ENCODE data around the gene ASPHD1. TPM values are rescaled to one million over a fixed set of nuclear protein-coding genes. Genes with fewer than 3 reads are reported as not detected.
"Not testable (repeated sequence)": the region's sequence is repeated elsewhere in the genome, so short reads cannot be mapped to it uniquely, and the experiment has no call there.

The ASPHD1 gene
- total RNA-seq, 2 experiments from 2014 or later, result not detected

DNA sequence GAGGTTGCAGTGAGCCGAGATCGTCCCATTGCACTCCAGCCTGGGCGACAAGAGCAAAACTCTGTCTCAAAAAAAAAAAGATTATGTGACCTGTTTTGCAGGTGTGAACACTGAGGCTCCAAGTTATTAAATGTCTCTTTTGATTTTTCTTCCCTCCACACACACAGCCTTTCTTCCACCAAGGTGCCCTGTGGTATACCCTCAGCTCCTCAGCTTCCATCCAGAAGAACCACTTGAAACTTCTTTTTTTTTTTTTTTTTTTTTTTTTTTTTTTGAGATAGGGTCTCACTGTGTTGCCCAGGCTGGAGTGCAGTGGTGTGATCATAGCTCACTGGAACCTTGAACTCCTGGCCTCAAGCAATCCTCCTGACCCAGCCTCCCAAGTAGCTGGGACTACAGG is 10.9 kb upstream of the ASPHD1 start:
- H3K27ac Mint-ChIP-seq; H3K27me3 Mint-ChIP-seq; POLR2A ChIA-PET; H3K9me3 Mint-ChIP-seq; H3K4me3 Mint-ChIP-seq; H3K4me1 Mint-ChIP-seq; DNase-seq; H3K36me3 Mint-ChIP-seq (ENCODE audit: low read depth): not testable (repeated sequence)
- CTCF ChIA-PET, result interaction anchor here (0.6 to 1.5 kb wide), 3 partner anchors 25 to 106 kb away, joined by 4 to 5 read pairs (median 4); partner anchors contain the start of gene HIRIP3

DNA sequence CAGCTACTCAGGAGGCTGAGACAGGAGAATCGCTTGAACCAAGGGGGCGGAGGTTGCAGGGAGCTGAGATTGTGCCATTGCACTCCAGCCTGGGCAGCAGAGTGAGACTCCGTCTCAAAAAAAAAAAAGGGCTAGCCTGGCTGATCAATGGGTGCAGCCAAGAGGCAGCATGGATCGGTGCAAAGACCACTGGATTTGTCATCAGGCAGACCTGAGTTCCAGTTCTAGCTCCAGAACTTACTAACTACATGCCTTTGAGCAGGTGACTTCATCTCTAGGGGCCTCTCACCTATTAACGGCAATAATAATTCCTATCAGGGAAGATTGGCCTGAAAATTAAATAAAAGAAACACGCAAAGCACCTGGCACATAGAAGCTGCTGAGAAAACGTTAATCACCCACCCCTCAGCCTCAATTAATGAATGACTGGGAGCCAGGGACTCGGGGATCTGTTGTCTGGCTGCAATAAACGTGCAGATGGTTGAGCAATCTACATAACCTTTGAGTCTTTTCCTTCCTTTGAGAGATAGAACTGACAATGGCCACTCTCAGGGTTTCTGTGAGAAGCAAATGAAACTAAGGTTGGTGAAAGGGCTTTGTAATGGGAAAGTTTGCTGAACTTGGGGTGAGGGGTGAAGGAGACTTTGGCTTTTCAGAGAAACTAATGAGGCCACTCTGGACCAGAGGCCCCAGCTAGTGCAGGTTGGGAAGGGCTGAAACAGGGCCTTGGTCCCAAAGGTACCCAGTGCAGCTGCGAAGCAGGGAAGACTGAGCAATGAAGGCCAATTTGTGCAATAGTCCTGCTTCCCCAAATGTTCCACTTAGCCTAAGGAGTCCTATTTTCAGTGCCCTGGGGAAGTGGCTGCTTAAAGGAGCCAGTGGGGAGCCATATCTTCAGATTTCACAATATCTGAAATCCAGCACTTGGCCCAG is 8.5 kb upstream of the ASPHD1 start:
- H3K27ac Mint-ChIP-seq, result no peak overlapping the region
- ChIA-PET CTCF (interaction anchor here (0.6 kb wide), 1 partner anchor 127 kb away, joined by 4 read pairs; no protein-coding TSS in a partner anchor), POLR2A (no interaction called here)
- H3K27me3 Mint-ChIP-seq, result peaks cover 8% of the 10 kb centered on the region
- H3K4me3 Mint-ChIP-seq, result no peak overlapping the region
- no peak for DNase-seq
- H3K36me3 Mint-ChIP-seq (ENCODE audit: low read depth), result no peaks in the 10 kb centered on the region
- H3K4me1 Mint-ChIP-seq, result no peaks in the 10 kb centered on the region
- H3K9me3 Mint-ChIP-seq, result no peaks in the 10 kb centered on the region

DNA sequence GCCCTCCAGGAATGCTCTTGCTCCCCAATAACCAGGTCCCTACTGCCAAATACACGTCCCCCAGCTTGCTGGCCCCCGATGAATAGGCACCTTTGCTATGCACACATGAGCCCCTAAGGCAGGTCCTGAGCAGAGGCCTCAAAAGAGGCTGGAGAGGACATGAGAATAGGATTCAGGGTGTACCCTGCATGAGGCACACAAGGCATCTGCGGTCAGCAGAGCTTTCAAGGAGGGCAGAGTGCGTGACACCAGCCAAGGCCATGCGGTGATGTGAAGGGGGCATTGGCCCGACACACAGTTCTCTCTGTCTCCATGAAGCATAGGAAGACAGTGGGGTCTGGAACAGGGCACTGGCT is 7.9 kb upstream of the ASPHD1 start:
- Mint-ChIP-seq H3K36me3 (ENCODE audit: low read depth) (no peaks in the 10 kb centered on the region), H3K4me3 (no peak overlapping the region), H3K4me1 (no peaks in the 10 kb centered on the region), H3K27ac (no peak overlapping the region), H3K9me3 (no peaks in the 10 kb centered on the region), H3K27me3 (peaks cover 11% of the 10 kb centered on the region)
- POLR2A ChIA-PET, result no interaction called here
- DNase-seq, result no peak
- CTCF ChIA-PET, result interaction anchor here (0.5 kb wide), 1 partner anchor 16 kb away, joined by 4 read pairs; no protein-coding TSS in a partner anchor

DNA sequence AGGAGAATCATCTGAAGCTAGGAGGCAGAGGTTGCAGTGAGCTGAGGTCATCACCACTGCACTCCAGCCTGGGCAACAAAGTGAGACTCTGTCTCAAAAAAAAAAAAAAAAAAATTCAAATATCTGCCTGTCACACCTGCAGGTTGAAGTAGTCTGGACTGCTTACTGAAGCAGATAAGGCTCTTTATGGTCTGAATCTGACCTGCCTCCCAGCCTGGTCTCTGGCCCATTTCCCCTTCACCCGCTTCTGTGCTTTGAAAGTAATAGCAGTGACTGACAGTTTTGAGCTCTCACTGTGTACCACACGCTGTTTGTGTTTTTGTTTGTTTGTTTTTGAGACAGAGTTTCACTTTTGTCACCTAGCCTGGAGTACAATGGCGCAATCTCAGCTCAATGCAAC is 6.7 kb upstream of the ASPHD1 start:
- Mint-ChIP-seq H3K4me3 (no peak overlapping the region), H3K4me1 (peaks cover 3% of the 10 kb centered on the region), H3K27ac (no peak overlapping the region), H3K27me3 (peaks cover 22% of the 10 kb centered on the region), H3K9me3 (no peaks in the 10 kb centered on the region), H3K36me3 (ENCODE audit: low read depth) (no peaks in the 10 kb centered on the region)
- CTCF ChIA-PET, result interaction anchor here (0.7 kb wide), 1 partner anchor 214 kb away, joined by 4 read pairs; no protein-coding TSS in a partner anchor
- POLR2A ChIA-PET, result no interaction called here
- no peak for DNase-seq

DNA sequence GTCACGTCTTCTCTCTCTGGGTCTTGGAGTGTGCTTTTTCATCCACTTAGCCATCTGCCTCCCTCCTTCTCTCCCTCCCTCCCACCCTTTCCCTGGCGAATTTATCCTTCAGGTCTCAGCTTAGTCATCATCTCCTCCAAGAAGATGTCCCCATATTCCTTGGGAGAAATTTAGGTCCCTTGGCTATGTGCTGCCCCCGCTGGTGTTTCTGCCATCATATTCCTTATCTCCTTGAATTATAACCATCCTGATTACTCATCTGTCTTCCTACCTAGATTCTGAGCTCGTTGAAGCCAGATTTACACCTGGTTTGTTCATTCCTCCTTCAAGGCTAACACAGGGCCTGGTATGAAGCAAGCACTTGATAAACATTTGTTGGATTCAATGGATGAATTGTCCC is 5.9 kb upstream of the ASPHD1 start:
- POLR2A ChIA-PET, result no interaction called here
- Mint-ChIP-seq H3K9me3 (no peaks in the 10 kb centered on the region), H3K27ac (no peak overlapping the region), H3K36me3 (ENCODE audit: low read depth) (no peaks in the 10 kb centered on the region), H3K4me1 (peaks cover 4% of the 10 kb centered on the region), H3K27me3 (peaks cover 28% of the 10 kb centered on the region), H3K4me3 (no peak overlapping the region)
- DNase-seq, result no peak
- CTCF ChIA-PET, result no interaction called here

DNA sequence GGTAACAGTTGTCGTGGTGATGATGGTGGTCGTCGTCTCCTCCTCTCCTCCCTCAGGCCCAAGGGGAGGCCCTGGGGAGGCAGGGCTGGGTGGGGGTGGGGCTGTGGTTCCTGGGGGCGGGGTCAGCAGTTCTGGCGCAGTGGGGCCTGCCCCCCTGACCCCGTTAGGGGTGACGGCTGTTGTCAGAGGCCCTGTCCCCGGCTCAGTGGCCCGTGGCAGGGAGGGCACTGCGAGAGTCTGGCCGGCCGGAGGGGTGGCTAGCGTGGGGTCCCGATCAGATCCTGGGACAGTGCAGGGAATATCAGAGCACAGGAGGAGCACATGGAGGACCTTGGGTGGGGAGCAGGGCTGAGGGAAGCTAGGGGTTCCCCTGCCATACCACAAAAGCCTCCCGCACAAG is 3.4 kb upstream of the ASPHD1 start:
- H3K36me3 Mint-ChIP-seq (ENCODE audit: low read depth), result no peaks in the 10 kb centered on the region
- H3K9me3 Mint-ChIP-seq, result no peaks in the 10 kb centered on the region
- DNase-seq, result no peak
- H3K27ac Mint-ChIP-seq, result no peak overlapping the region
- H3K27me3 Mint-ChIP-seq, result peaks cover 32% of the 10 kb centered on the region
- POLR2A ChIA-PET, result no interaction called here
- no peak overlapping the region for H3K4me3 Mint-ChIP-seq
- peaks cover 9% of the 10 kb centered on the region for H3K4me1 Mint-ChIP-seq
- CTCF ChIA-PET, result no interaction called here

DNA sequence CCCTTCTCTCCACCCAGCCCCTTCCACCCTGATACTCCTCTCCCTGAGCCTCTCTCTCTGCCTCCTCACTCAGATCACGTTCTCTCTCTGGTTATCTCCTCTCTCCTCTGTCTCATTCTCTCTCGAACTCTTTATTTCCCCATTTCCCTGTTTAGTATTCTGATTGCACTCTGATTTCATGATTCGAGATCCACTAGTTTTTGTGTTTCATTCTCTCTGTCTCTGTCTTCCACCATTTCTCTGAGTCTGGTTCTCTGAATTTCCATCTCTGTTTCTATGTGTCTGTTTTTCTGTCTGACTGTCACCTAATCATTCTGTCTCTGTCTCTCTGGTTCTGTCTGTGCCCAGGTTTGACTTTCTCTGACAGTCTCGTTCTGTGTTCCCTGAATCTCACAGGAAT is 3.0 kb upstream of the ASPHD1 start:
- H3K9me3 Mint-ChIP-seq, result no peaks in the 10 kb centered on the region
- no peak overlapping the region for H3K27ac Mint-ChIP-seq
- H3K27me3 Mint-ChIP-seq, result peaks cover 32% of the 10 kb centered on the region
- no peaks in the 10 kb centered on the region for H3K36me3 Mint-ChIP-seq (ENCODE audit: low read depth)
- ChIA-PET POLR2A (no interaction called here), CTCF (no interaction called here)
- H3K4me3 Mint-ChIP-seq, result no peak overlapping the region
- DNase-seq, result no peak
- H3K4me1 Mint-ChIP-seq, result peaks cover 9% of the 10 kb centered on the region

DNA sequence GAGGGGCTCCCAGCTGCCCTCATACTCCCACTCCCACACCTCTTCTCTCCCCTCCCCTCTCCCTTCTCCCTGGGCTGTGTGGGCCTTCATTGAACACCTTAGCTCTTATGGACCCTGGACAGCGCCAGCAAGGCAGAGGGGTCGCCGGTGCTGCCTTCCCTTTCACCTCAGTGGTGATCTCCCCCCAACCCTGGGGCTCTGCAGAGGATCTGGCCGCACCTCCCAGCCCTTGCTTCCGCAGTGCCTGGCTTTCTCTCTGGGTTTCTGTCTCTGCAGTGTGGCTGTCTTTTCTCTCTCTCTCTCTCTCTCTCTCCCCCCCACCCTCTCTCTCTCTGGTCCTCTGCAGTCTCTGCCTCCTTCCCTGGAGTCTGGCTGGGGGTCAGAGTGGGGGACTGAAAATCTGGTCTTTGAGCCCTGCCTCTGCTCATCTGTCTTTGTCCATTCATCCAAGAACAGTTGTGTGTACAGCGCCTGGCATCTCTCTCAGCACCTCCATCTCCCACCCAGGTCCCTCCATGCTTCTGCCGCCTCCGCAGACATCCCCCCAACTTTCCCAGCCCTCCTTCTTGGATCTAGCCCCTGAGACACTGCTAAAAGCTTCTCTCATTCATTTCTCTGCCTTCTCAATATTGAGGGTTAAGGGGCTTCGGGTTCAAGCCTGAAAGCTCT is 2.0 kb upstream of the ASPHD1 start:
- H3K4me1 Mint-ChIP-seq, result peaks cover 9% of the 10 kb centered on the region
- H3K4me3 Mint-ChIP-seq, result peak overlapping the region; percentile 22

DNA sequence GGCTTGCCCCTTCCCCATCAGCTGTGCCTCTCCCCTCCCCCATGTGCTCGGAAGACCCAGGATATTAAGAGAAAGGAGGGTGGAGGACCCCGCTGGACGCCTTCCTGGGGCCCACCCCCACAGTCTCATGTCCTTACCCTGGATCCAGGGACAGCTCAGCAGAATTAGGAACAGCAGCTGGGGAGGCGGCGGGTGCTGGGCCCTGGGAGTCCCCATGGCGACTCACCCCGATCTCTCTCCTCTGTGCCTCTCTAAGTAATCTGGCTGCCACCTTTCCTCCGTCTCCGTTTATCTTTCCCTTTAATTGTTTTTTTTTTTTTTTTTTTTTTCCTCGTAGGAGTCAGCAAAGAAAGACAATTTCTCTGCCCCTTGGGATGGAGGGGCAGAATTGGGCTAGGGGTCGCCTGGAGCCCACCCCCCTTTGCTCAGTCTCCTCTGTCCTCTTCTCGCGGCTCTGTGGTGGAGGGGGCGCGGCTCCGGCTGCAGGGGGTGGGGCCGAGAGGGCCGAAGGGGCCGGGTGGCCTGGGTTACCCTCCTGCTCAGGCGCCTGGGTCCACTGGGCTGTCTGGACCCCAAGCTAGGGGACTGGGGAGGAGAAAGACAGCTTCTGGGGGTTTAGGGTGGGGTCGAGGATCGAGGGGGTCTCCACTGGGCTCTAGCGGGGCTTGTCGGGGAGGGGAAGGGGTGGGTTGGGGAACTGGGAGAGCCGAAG is 1.3 kb upstream of the ASPHD1 start:
- Mint-ChIP-seq H3K4me1 (peaks cover 13% of the 10 kb centered on the region), H3K4me3 (peak overlapping the region; percentile 22), H3K36me3 (ENCODE audit: low read depth) (no peaks in the 10 kb centered on the region), H3K27me3 (peaks cover 32% of the 10 kb centered on the region), H3K27ac (no peak overlapping the region), H3K9me3 (no peaks in the 10 kb centered on the region)
- DNase-seq, result no peak
- CTCF ChIA-PET, result interaction anchor here (0.8 to 1.7 kb wide), 10 partner anchors 10 to 83 kb away, joined by 3 to 6 read pairs (median 3); partner anchors contain the start of genes KCTD13 and PAGR1
- POLR2A ChIA-PET, result no interaction called here

More for the DNA sequence above, 2.0 kb upstream of the ASPHD1 start:
- H3K27ac Mint-ChIP-seq, result no peak overlapping the region
- H3K27me3 Mint-ChIP-seq, result peaks cover 32% of the 10 kb centered on the region
- no peaks in the 10 kb centered on the region for H3K9me3 Mint-ChIP-seq
- no peak for DNase-seq
- CTCF ChIA-PET, result interaction anchor here (0.6 to 1.5 kb wide), 2 partner anchors 75 to 324 kb away, joined by 3 read pairs; no protein-coding TSS in a partner anchor
- POLR2A ChIA-PET, result no interaction called here
- H3K36me3 Mint-ChIP-seq (ENCODE audit: low read depth), result no peaks in the 10 kb centered on the region

DNA sequence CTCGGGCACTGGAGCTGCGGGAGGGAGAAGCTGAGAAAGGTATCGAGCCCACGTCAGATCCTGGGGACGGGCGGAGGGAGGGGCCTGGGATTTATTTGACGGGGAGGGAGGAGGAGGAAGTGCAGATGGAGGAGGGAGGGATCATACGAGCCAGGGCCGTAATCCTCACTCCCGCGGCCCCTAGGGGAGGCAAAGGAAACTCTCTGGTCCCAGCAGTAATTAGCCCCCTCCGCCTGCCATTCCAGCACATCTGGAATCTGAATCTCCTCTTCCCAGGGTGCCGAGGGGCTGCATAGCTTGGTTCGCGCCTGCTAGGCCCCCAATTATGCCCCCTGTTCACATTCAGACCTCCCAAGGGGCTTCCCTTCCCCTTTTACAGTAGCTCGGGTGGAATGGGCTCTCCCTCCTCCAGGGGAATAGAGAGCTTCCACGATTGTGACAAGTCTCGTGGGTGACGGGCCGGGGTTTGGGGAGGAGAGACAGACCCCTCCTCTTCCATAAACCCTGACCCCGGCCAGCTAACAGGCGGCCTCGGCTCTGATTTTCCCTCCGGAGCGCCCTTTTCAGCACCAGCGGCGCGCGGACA is 679 bp upstream of the ASPHD1 start, which contains the start of gene SEZ6L2:
TSS of gene SEZ6L2 (minus strand) at position 35 of the 586 bp plus-strand sequence. CDS start 531 bp downstream, outside the sequence.
- CTCF ChIA-PET, result interaction anchor here (0.6 to 1.7 kb wide), 11 partner anchors 10 to 944 kb away, joined by 3 to 6 read pairs (median 3); partner anchors contain the start of genes KCTD13 and PAGR1

DNA sequence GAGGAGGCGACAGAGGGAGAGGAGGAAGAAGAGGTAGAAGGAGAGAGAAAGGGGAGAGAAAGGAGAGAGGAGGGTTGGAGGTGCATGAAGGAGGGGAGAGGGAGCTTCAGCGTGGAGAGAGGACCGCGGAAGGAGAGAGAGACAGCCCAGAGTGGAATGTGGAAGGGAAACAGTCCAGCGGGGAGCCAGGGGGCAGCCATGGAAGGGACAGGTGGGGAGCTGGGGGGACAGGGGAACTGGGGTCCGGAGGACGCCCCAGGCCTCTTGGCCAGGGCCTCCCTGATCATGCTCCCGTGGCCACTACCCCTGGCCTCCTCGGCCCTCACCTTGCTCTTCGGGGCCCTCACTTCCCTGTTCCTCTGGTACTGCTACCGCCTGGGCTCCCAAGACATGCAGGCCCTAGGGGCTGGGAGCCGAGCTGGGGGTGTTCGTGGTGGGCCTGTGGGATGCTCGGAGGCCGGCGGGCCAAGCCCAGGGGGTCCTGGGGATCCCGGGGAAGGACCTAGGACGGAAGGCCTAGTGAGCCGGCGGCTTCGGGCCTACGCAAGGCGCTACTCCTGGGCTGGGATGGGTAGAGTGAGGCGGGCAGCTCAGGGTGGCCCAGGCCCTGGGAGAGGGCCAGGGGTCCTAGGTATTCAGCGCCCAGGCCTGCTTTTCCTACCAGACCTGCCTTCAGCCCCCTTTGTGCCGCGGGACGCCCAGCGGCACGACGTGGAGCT is 759 bp downstream of the ASPHD1 start:
- DNase-seq, result no peak
- ChIA-PET POLR2A (no interaction called here), CTCF (interaction anchor here (0.7 to 1.7 kb wide), 3 partner anchors 9 to 72 kb away, joined by 3 to 6 read pairs (median 4); partner anchors contain the start of gene TAOK2)
- Mint-ChIP-seq H3K27me3 (peaks cover 28% of the 10 kb centered on the region), H3K36me3 (ENCODE audit: low read depth) (no peaks in the 10 kb centered on the region), H3K9me3 (no peaks in the 10 kb centered on the region), H3K4me3 (peak overlapping the region; percentile 59), H3K4me1 (peaks cover 13% of the 10 kb centered on the region), H3K27ac (peak overlapping the region; percentile 4)

More for the DNA sequence above, 679 bp upstream of the ASPHD1 start, which contains the start of gene SEZ6L2:
- H3K4me1 Mint-ChIP-seq, result peaks cover 13% of the 10 kb centered on the region
- H3K27ac Mint-ChIP-seq, result no peak within 1 kb of the TSS
- POLR2A ChIA-PET, result no interaction called here
- H3K27me3 Mint-ChIP-seq, result peaks cover 32% of the 10 kb centered on the region
- H3K4me3 Mint-ChIP-seq, result peak within 1 kb of the TSS; percentile 59
- no peaks in the 10 kb centered on the region for H3K9me3 Mint-ChIP-seq
- peak; percentile 80 for DNase-seq
- H3K36me3 Mint-ChIP-seq (ENCODE audit: low read depth), result no peaks in the 10 kb centered on the region

DNA sequence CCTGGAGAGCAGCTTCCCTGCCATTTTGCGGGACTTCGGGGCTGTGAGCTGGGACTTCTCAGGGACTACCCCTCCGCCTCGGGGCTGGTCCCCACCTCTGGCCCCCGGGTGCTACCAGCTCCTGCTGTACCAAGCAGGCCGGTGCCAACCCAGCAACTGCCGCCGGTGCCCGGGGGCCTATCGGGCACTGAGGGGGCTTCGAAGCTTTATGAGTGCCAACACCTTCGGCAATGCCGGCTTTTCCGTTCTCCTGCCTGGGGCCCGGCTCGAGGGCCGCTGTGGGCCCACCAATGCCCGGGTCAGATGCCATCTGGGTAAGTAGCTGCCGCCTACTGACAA is 1.3 kb downstream of the ASPHD1 start:
- H3K9me3 Mint-ChIP-seq, result no peaks in the 10 kb centered on the region
- peaks cover 25% of the 10 kb centered on the region for H3K27me3 Mint-ChIP-seq
- POLR2A ChIA-PET, result no interaction called here
- CTCF ChIA-PET, result interaction anchor here (0.7 to 1.2 kb wide), 3 partner anchors 9 to 72 kb away, joined by 3 to 4 read pairs (median 4); partner anchors contain the start of genes TAOK2 and TMEM219
- peaks cover 13% of the 10 kb centered on the region for H3K4me1 Mint-ChIP-seq
- no peak overlapping the region for H3K4me3 Mint-ChIP-seq
- no peak overlapping the region for H3K27ac Mint-ChIP-seq
- no peak for DNase-seq
- H3K36me3 Mint-ChIP-seq (ENCODE audit: low read depth), result peaks cover 3% of the 10 kb centered on the region

Data from activated CD4-positive, alpha-beta T cell treated with anti-CD3 and anti-CD28 coated beads, Interleukin-2, amount 10 ng/mL, durations not matched to agents 7 days and 5 days (primary cell).